GM19395 (cell line): ENCODE data around the gene CACNA2D1.

Experiments used
- ATAC-seq: cut with Tn5 transposase; IDR thresholded peaks from one replicate; pipeline ENCODE4 v1.9.1; 2021; ENCODE audit warnings: mild to moderate bottlenecking, moderate library complexity; ENCODE audit not compliant: unreplicated experiment

The CACNA2D1 gene

DNA sequence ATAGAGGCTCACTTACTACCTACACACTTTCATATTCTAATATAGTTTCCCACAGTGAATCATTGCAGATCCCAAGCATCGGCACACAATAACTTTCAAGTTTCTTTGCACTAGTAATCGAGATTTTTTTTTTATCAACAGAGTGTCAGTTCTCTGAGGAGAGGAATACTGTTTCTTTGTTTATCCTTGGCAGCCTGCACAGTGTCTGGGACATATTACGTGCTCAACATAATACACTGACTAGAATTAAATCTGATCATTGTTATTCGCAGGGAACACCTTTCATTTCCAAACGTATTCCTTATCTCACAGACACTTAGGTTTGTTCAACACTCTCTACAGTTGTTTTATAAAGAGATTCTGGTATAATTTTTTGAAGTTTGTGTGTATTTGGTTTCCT lies 95.3 kb downstream of the CACNA2D1 start:
- ATAC-seq = no peak

DNA sequence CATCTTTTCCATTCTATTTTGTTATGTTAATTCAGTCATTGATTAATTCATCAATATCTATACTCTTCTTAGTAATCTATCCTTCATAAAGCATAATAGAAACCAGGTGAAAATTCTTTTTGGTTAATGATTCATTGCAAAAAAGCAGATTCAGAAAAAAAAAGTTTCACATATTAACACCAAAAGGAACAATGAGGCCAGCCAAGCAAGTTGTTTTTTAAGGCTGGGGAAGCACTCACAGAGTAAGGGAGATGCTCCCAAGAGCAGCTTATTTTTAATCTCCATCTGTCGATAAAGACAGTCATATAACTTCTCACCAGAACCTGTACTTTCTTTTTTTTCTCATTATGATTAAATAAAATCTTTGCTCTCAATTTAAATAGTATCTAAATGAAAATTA lies 95.8 kb downstream of the CACNA2D1 start:
- ATAC-seq = no peak

DNA sequence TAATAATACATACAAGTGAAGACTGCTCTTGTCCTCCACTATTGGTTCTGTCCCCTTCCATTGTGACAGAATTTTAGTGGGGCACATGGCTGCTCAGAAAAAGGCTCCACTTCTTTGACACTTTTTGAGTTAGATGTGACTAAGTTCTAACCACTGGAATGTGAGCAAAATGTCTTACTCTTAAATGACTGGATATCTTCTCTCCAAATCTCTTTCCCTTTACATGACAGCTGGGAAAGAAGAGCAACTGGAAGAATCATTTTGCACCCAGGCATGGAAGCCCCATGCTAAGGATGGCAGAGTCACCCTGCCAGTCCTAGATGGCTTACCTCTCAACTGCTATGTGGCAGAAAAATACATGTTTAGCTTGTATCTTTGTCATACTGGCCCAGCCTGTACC lies 97.7 kb downstream of the CACNA2D1 start:
- no peak for ATAC-seq

DNA sequence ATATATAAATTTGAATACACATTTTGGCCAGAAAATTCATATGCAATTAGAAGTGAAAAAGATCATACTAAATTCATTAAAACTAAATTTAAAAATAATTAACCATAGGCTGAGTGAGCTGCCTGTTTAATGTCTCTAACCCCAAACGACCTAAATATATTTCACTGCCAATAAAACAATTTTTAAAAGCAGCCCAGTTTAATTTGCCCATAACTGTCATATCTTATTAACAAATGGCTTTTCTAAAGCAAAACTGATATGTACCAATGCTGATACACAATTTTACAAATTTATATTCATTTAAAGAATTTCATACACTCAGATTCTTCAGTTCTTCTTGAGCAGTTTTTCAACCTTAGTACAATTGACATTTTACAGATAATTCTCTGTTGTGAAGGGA lies 99.9 kb downstream of the CACNA2D1 start:
- ATAC-seq = no peak

DNA sequence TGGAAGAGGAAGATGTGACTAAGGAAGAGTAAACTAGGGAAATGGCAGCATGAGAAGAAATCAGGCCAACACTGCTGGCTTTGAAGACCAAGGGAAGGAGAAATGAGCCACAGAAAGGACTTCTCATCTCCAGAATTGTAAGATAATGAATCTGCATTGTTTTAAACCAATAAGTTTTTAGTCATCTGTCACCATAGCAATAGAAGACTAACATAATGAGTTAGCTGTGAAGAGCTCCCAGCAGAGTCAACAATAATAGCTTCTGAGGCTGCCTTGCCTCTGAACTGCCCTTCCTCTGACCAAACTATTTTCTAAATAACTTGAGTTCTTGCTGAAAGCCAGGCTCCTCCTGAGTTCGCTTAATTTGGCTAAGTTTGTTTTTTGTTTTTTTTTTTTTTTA lies 103.6 kb downstream of the CACNA2D1 start:
- ATAC-seq = no peak

DNA sequence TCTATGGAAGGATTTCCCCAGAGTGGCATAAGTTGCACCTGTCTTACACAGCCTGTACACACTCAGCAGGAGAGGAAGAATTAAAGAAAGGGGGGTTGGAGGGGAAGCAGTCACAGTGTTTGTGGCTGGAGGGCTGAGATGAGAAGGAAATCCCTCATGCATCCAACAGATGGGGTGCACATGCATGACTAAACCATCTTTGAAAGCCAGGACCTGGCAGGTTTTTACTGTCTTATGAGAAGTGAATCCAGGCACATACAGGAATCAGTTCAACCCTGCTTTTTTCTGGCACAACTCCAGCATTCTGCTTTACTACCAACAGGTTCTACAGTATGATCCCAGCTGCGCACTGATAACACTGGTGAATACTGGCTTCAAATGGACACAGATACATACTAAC lies 107.7 kb downstream of the CACNA2D1 start:
- ATAC-seq = no peak

DNA sequence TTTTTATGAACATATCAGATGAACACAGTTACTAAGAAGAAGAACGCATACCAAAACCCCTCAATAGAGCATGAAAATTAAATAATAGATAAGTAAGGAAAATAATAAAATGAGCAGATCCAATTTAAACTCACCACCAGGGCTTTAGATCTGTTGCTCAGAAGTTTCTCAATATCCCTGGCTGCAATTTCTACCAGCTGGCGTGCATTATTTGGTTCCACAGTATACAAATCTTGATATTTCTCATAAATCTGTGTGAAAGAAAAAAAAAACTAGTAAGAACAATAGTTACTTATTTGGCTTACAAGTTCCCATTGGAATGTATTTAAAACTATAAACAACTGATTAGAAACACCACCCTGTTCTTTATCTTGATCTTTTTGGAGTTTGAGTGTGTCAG lies 108.6 kb downstream of the CACNA2D1 start:
- ATAC-seq = no peak

DNA sequence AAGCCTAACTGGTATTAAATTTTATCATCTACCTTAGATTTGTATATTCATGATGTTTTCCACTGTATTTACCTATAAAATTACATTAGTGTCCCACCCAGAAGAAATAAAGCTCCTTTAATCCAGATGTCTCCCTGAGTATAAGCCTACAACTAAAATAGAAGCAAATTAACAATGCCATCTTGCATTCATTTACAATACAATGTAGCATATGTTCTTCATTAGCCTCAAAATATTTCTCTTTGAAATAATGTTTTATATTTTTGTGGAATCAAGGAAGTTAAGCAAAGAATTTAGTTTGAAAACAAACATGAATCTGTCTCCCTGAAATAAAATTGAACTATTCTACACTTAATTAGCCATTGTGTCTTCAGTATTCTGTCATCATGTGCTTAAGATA lies 112.3 kb downstream of the CACNA2D1 start:
- no peak for ATAC-seq

DNA sequence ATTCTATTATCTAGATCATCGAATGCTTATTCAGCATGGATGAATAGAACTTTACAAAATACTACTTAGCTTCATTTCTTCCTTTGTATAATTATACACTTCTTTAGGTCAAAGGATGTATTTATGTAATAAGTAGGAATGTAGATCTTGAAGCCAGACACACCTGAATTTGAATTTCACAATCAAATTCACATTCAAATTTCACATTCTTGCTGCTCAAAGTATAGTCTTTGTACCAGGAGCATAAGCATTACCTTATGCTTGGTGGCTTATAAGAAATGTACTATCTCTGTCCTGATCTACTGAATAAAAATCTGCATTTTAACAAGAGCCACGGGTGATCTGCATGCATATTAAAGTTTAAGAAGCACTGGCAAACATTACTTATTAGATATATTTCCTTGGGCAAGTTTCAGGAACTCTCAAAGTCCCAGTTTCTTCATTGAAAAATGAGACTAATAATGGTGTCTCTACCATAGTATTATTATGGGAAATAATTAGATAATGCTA lies 112.8 kb downstream of the CACNA2D1 start:
- no peak for ATAC-seq

DNA sequence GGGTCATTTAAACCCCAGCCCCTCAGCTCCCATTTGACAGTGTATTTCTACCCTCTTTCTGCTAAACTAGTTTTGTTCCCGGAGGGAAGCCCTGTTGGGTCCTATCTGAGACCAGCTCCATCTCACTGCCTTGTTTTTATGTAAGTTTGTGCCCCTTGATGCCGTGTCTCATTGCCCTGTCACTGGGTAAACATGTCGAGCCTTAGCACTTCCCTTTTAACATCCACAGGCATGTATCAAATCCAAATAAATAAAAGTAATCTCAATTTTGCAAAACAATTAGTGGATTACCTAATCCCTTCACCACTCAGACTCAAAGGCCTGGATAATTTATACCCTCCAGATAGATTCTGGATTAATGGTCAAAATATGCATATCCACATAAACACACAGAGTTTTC lies 115.7 kb downstream of the CACNA2D1 start:
- ATAC-seq = no peak

DNA sequence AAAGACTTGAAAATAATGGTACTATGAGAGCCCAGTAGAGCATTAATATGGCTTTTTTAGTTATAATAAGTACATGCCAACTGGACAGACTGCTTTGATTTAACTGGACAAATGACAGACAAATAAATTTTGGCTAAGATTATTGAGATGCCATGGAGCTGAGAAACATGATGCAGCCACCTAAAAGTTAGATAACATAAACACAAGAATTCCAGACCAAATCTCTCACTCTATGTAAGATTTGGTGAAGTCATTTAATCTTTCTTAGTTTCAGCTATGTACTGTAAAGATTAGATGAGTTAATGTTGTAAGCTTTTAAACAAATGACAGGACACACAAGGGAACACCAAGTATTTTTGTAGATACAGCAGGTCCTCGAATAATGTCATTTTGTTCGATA lies 118.2 kb downstream of the CACNA2D1 start:
- no peak for ATAC-seq

DNA sequence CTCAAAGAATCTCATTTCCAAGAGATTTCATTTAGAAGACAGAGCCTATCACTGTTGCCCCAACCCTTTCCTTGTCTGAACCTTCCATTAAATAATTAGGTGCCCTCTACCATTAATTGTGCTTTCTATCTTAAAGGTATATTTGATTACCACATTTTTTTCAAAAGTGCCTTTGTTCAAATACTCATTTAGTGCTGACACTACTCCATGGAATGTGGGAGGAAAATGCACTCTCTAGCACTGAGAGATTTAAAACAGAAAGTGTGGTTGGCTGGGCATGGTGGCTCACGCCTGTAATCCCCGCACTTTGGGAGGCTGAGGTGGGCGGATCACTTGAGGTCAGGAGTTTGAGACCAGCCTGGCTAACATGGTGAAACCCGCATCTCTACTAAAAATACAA lies 119.8 kb downstream of the CACNA2D1 start:
- no peak for ATAC-seq

DNA sequence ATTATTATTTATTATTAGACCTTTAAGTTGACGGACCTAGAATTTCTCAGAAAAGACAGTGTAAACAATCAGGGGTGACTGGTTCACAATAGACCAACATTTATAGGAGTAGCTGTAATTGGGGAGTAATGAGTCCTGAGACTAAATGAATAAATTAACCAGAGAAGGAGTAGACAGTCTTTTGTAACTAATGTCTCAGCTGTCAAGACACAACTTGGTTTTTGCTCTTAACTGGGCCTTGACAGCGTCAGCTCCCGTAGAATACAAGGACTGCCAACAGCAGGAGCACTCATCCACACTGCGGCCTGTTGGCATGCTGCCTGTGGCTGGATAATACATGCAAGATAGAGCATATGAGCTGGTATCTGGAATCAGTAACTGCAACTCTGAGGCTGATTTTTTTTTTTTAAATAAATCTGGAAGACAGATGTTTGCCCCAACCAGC lies 123.9 kb downstream of the CACNA2D1 start:
- no peak for ATAC-seq

DNA sequence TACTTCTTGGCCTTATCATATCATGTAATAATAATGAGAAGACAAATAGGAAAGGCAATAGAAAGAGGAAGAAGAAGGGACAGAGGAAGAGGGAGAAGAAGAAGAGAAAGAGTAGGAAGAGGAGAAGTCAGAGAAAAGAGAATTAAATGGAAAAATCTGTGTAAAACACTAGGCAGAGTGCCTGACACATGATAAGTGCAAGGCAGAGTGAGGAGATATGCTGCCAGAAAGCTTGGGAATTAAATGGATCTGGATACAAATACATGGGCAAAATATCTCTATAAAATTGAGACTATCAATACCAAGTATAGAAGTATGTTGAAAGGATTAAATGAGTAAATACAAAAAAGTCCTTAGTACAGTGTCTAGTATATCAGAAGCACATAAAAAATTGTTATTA lies 124.8 kb downstream of the CACNA2D1 start:
- ATAC-seq = no peak

DNA sequence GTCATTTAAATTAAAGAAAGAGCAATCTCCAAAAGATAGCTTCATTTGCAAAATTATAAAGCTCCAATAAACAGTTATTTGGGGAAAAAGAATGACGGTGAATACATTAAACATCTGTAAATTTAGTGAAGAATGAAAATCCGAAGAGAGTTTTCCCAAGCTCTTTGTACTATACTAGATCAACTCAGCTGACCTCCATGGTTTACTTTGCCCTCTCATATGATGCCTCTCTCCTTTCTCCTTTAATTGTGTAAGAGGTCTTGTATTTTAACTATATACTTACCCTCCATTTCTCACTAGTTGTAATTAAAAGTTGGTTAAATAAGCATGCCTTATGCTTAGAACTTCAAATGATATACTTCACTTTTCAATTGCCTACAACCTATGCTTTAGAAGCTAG lies 125.8 kb downstream of the CACNA2D1 start:
- ATAC-seq = no peak

DNA sequence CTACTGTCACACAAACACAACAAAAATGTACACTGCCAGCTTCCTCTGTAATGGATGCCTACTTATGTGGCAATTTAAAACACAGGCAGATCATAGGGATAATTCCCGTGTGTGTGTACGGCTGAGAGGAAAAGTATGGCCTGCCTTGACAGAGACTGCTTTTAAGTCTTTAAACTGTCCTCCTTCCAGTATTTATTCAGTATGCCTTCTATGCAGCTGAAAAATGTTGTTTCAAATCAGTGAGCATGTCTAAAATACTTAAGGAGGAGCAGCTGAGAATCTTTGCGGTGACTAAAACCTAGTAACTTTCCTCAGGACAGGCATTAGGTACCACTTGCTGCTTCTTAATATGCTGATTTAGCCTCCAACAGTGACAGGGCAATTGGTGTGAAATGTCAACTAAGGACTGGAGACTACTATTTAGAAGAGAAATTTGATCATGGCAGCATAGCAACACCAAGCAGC lies 126.3 kb downstream of the CACNA2D1 start:
- ATAC-seq = no peak

DNA sequence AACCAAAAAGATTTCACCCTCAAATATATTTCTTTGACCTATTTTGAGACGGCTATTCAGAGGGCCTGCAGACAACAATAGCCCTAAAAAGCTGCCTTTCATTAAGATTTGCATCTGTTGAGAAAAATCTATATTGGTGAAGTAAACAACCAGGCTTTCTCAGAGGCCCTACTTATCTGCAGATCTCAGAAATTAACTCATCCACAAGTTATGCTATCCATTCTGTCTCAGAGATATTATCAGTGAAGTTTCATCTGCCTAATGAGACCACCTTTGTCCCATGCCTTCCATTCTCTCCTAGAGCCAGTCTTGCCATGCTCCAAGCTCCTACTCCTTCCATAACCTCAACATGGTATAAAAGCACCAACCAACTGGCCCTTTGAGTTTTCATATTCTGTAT lies 130.3 kb downstream of the CACNA2D1 start:
- no peak for ATAC-seq

DNA sequence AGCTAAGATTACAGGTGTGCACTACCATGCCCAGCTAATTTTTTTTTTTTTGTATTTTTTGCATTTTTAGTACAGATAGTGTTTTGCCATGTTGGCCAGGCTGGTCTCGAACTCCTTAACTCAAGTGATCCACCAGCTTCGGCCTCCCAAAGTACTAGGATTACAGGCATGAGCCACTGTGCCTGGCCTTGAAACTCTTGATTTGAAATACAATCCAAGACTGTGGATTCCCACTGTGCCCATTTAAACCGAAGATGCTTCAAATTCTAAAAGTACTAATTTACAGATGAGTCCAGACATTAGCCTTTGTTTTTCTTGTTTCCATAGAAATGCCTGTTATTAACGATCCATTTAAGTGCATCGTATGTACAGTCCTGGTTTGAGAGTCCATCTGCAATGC lies 130.9 kb downstream of the CACNA2D1 start:
- ATAC-seq = no peak

DNA sequence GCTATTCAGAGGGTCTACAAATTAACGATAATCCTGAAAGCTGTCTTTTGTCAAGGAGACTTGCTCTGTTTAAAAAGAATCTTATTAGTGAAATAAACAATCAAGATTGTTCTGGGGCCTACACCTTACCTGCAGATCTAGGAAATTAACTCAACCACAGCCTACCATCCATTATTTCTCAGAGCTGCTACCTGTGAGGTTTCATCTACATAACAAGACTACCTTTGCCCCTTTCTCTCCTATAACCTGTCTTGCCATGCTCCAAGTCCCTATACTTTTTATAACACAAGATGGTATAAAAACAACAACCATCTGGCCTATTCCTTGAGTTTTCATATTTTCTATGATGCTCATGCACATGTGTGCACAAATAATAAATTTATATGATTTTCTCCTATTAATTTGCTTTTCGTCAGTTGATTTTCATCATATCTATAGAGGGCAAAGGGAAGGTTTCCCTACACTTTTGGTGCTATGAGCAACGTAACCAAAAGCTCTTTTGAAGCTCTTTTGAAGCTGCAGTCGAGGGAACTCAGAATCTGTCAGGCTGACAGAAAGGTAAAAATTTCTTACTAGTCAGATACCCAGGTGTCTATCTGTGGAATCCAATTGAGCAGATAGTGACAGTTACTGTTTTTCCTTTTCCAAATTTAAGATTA lies 138.1 kb downstream of the CACNA2D1 start:
- ATAC-seq = no peak

DNA sequence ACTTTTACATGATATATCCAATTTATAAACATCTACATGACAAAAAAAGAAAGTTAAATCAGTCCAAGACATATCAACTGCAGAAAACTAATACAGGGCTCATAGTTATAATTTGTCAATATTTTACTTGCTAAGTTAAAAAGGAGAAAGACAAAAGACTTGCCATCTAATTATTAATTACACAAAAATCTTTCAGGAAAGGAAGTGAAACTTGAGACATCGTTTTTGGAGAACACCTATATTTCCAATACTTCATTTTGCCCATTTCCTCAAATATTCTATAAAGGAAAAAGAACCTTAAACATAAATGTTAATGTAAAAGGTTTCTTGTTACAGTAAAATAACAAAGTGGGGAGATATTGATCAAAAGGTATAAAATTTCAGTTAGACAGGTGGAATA lies 148.7 kb downstream of the CACNA2D1 start:
- ATAC-seq = no peak

DNA sequence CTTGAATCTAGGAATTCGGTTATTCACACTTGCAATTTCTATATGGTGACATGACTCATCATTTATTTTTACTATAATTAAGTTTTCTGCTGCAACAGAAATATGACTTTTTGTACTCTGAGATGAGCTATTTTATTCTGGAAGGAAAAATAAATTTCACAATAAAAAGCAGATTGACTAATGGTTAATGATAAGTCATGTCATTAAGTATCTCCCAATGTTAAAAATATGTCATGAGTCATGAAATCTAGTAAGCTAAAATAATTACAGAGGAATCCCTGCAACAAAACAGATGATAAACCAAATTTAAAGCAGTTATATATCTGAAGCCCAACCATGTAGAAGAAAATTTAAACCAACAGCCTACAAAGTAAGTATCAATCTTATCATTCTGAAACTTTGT lies 149.2 kb downstream of the CACNA2D1 start:
- ATAC-seq = no peak

DNA sequence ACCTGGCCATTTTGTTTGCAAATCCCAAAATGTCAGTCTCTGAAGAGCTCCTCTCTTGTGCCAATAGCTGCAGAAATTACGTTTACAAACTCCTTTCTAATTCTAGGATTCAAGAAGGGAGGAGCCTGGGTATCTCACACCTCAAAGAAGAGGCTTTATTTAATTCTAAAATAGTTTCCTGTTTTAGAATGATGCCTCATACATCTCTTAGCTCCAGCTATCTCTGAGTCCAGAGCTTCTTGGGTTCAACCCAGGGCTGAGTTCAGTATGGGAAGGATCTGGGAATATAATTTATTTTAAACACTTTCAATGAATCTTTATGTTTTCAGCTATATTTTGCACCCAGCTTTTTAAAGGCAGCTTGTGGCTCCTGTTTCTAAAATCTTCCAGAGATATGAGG lies 150.1 kb downstream of the CACNA2D1 start:
- no peak for ATAC-seq

DNA sequence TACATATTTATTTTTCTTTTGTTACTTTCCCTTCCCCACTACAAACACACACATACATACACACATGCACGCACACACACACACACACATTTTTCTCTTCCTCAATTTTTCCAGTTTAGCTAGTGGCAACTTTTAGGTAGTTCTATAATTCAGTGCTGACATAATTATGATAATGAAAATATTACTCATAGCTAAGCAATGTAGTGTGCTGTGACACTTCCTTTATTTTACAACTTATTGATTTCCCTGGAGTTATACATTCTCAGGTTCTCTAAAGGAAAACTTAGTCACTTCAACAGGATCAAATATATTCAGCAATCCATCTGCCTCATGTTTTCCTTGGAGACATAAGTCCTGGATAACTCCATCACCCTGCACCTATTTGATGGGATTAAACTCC lies 151.6 kb downstream of the CACNA2D1 start:
- no peak for ATAC-seq
